Testis (tissue), 3 donors: Measurements from ENCODE around the gene GRIN2D. TPM values are rescaled to one million over a fixed set of nuclear protein-coding genes. Genes with fewer than 3 reads are reported as not detected.

Experiments
- DNase-seq: peaks from one replicate; pipeline ENCODE4 v3.0.0-alpha.2; 2019
- H3K27ac ChIP-seq, 2 donors: fragments of 200-600 bp; sonication (generic); one replicate each; pipeline ENCODE4 v1.5.1; 2019
- H3K27me3 ChIP-seq: fragments of 200-600 bp; sonication (generic); one replicate; pipeline ENCODE4 v1.5.1; 2019
- H3K36me3 ChIP-seq: fragments of 200-600 bp; sonication (generic); one replicate; pipeline ENCODE4 v1.5.1; 2017; ENCODE audit warnings: low read depth; ENCODE audit errors: missing control alignments
- H3K4me1 ChIP-seq: fragments of 200-600 bp; sonication (generic); one replicate; pipeline ENCODE4 v1.5.1; 2019
- H3K4me3 ChIP-seq, 2 donors: fragments of 200-600 bp; sonication (generic); one replicate each; pipeline ENCODE4 v1.5.1; 2017 to 2019
- H3K9me3 ChIP-seq: fragments of 200-600 bp; sonication (generic); one replicate; pipeline ENCODE4 v1.5.1; 2017
- POLR2A ChIP-seq: fragments of 450-650 bp; IDR thresholded peaks from one replicate; pipeline ENCODE4 v1.6.1; 2017; ENCODE audit warnings: antibody characterized with exemption, mild to moderate bottlenecking, moderate library complexity
- WGBS, 2 donors: methylation state at CpG; one replicate each; pipeline ENCODE4 v1.1.5; 2018; 5-methylcytosine and 5-hydroxymethylcytosine counted together
- intact Hi-C: fragments of 100-400 bp; cut with DNase I; formaldehyde crosslinking; loops from one replicate; pipeline ENCODE4 v1.15.1; 2023; ENCODE audit warnings: low total_unique reads
- polyA plus RNA-seq: library from polyadenylated mRNA; stranded (reverse); fragments of 350-450 nt; fragmentation: Illumina TruSeq; extraction: RNeasy Lipid Tissue Mini Kit (QIAGEN cat#74804); gene quantifications from one replicate; pipeline ENCODE4 v1.2.3, GENCODE V29; 2014; ENCODE audit warnings: low read depth, low replicate concordance; ENCODE audit not compliant: insufficient read depth
- total RNA-seq, 2 donors: library from RNA; depleted of rRNA; stranded (reverse); fragments of >200 nt; gene quantifications; one replicate each; pipeline ENCODE4 v1.2.3, GENCODE V29; 2016
- TF ChIP-seq, protein P1 (sequence below), 3 experiments: fragments of 450-650 bp in 2 of 3; fragments of 200-600 bp in 1 of 3; sonication (generic) in 1 of 3; IDR thresholded peaks; one replicate each; pipeline ENCODE4 v1.5.1; 2016 to 2019; ENCODE audit warnings: antibody characterized with exemption in 3 of 3, mild to moderate bottlenecking in 2 of 3, moderate library complexity in 1 of 3

Gene GRIN2D
- total and polyA plus RNA-seq, 3 donors from 2014 or later, result 1.4 to 2.7 (median 2.4) TPM

DNA sequence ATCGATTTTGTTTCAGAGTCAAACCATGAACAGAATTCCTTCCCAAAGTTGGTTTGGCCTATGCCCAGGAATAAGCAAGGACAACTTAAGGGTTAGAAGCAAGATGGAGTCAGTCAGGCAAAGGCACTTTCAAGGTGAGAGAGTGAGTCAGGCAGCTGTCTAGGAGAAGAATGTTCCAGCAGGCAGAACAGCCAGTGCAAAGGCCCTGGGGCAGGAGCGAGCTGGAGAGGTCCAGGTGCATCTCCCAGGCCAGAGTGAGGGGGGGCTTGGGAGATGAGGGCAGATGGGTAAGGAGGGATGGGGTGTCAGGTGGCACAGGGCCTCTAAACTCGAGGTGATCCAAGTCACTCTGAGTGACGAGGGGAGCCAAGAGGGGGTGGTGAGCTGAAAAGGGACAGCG is 43.1 kb downstream of the GRIN2D start:
- 87 to 92% methylated on average over 5 of the region's 5 CpGs for WGBS, 2 donors
- no peak overlapping the region for H3K27ac ChIP-seq
- H3K36me3 ChIP-seq, result no peaks in the 10 kb centered on the region
- H3K9me3 ChIP-seq, result no peaks in the 10 kb centered on the region
- intact Hi-C loops, result no loop called here
- H3K27me3 ChIP-seq, result no peaks in the 10 kb centered on the region
- no peak for TF ChIP-seq POLR2A
- TF ChIP-seq, protein P1, sequence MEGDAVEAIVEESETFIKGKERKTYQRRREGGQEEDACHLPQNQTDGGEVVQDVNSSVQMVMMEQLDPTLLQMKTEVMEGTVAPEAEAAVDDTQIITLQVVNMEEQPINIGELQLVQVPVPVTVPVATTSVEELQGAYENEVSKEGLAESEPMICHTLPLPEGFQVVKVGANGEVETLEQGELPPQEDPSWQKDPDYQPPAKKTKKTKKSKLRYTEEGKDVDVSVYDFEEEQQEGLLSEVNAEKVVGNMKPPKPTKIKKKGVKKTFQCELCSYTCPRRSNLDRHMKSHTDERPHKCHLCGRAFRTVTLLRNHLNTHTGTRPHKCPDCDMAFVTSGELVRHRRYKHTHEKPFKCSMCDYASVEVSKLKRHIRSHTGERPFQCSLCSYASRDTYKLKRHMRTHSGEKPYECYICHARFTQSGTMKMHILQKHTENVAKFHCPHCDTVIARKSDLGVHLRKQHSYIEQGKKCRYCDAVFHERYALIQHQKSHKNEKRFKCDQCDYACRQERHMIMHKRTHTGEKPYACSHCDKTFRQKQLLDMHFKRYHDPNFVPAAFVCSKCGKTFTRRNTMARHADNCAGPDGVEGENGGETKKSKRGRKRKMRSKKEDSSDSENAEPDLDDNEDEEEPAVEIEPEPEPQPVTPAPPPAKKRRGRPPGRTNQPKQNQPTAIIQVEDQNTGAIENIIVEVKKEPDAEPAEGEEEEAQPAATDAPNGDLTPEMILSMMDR (IDR thresholded peaks at IDR 0.05), result no peak
- no peak for DNase-seq
- H3K4me3 ChIP-seq, result no peak overlapping the region
- no peaks in the 10 kb centered on the region for H3K4me1 ChIP-seq

- H3K9me3 ChIP-seq, result no peaks in the 10 kb centered on the region
- TF ChIP-seq, protein P1 (IDR thresholded peaks at IDR 0.05), result no peak
- TF ChIP-seq POLR2A, result no peak
- H3K27ac ChIP-seq, result no peak overlapping the region
- no peak overlapping the region for H3K4me3 ChIP-seq
- no peak for DNase-seq
- H3K4me1 ChIP-seq, result peaks cover 15% of the 10 kb centered on the region
- WGBS, 2 donors, result 49 to 80% methylated on average over 19 to 20 of the region's 20 CpGs
- intact Hi-C loops, result no loop called here
- no peaks in the 10 kb centered on the region for H3K27me3 ChIP-seq
- no peaks in the 10 kb centered on the region for H3K36me3 ChIP-seq
Observed at GRCh38 chr19:48441360-48442050, 48.0 kb downstream of the GRIN2D start.

DNA sequence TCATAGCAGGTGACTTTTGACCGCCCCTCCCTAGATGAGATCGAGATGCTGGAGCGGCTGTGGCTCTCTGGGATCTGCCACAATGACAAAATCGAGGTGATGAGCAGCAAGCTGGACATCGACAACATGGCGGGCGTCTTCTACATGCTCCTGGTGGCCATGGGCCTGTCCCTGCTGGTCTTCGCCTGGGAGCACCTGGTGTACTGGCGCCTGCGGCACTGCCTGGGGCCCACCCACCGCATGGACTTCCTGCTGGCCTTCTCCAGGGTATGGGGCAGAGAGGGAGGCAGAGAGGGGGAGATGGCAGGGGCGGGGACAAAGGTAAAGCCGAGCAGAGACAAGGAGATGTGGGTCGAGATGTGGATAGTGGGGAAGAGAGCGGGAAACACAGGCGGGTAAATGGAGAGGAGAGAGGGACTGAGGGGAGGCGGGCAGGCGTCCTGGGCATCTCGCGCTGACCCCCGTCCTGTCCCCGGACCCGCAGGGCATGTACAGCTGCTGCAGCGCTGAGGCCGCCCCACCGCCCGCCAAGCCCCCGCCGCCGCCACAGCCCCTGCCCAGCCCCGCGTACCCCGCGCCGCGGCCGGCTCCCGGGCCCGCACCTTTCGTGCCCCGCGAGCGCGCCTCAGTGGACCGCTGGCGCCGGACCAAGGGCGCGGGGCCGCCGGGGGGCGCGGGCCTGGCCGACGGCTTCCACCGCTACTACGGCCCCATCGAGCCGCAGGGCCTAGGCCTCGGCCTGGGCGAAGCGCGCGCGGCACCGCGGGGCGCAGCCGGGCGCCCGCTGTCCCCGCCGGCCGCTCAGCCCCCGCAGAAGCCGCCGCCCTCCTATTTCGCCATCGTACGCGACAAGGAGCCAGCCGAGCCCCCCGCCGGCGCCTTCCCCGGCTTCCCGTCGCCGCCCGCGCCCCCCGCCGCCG is 48.9 kb downstream of the GRIN2D start:
- 60 to 61% methylated on average over 21 to 28 of the region's 94 CpGs for WGBS, 2 donors
- Histone ChIP-seq H3K36me3 (no peaks in the 10 kb centered on the region), H3K9me3 (no peaks in the 10 kb centered on the region), H3K27me3 (no peaks in the 10 kb centered on the region), H3K27ac (no peak overlapping the region), H3K4me3 (no peak overlapping the region), H3K4me1 (peaks cover 17% of the 10 kb centered on the region)
- DNase-seq, result no peak
- TF ChIP-seq, protein P1 (IDR thresholded peaks at IDR 0.05), result no peak
- no peak for TF ChIP-seq POLR2A
- intact Hi-C loops, result no loop called here

DNA sequence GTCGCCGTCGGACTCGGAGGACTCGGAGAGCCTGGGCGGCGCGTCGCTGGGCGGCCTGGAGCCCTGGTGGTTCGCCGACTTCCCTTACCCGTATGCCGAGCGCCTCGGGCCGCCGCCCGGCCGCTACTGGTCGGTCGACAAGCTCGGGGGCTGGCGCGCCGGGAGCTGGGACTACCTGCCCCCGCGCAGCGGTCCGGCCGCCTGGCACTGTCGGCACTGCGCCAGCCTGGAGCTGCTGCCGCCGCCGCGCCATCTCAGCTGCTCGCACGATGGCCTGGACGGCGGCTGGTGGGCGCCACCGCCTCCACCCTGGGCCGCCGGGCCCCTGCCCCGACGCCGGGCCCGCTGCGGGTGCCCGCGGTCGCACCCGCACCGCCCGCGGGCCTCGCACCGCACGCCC is 49.8 kb downstream of the GRIN2D start:
- Histone ChIP-seq H3K4me3 (no peak overlapping the region), H3K9me3 (no peaks in the 10 kb centered on the region), H3K4me1 (peaks cover 17% of the 10 kb centered on the region), H3K27ac (no peak overlapping the region), H3K27me3 (no peaks in the 10 kb centered on the region), H3K36me3 (no peaks in the 10 kb centered on the region)
- intact Hi-C loops, result no loop called here
- 30% methylated on average over 40 of the region's 60 CpGs; no CpG with 5 or more reads in 1 of the 2 donors for WGBS, 2 donors
- no peak for DNase-seq
- TF ChIP-seq POLR2A, result no peak
- TF ChIP-seq, protein P1 (IDR thresholded peaks at IDR 0.05), result no peak

Other genes with a start within 250 kb of the GRIN2D start
- 10 to 100 TPM; 69.7 to 73.3 TPM for gene LIG1, start 223.3 kb upstream of the GRIN2D start, total RNA-seq
- 51.9 TPM for gene LIG1, start 223.3 kb upstream of the GRIN2D start, polyA plus RNA-seq
- gene ZSWIM9, start 223.0 kb upstream of the GRIN2D start, total RNA-seq, result 1 to 10 TPM; 5.8 to 7.2 TPM
- 5.1 TPM for gene ZSWIM9, start 223.0 kb upstream of the GRIN2D start, polyA plus RNA-seq
- gene CARD8, start 137.8 kb upstream of the GRIN2D start, total RNA-seq, result 10 to 100 TPM; 45.4 to 68.4 TPM
- gene CARD8, start 137.8 kb upstream of the GRIN2D start, polyA plus RNA-seq, result 53.9 TPM
- gene ZNF114, start 123.6 kb upstream of the GRIN2D start, total RNA-seq, result 1 to 10 TPM; 2.4 to 3.9 TPM
- gene ZNF114, start 123.6 kb upstream of the GRIN2D start, polyA plus RNA-seq, result 0.22 TPM
- 10 to 100 TPM; 28.6 to 31.3 TPM for gene EMP3, start 68.1 kb upstream of the GRIN2D start, total RNA-seq
- gene EMP3, start 68.1 kb upstream of the GRIN2D start, polyA plus RNA-seq, result 88.3 TPM
- 10 to 100 TPM; 14.1 to 22.9 TPM for gene TMEM143, start 29.7 kb upstream of the GRIN2D start, total RNA-seq
- 5.0 TPM for gene TMEM143, start 29.7 kb upstream of the GRIN2D start, polyA plus RNA-seq
- 10 to 100 TPM; 21.8 to 26.1 TPM for gene SYNGR4, start 29.3 kb upstream of the GRIN2D start, total RNA-seq
- 112 TPM for gene SYNGR4, start 29.3 kb upstream of the GRIN2D start, polyA plus RNA-seq
- gene KDELR1, start 2.1 kb upstream of the GRIN2D start, total RNA-seq, result 100 to 1,000 TPM; 149 to 155 TPM
- gene KDELR1, start 2.1 kb upstream of the GRIN2D start, polyA plus RNA-seq, result 187 TPM
- gene GRWD1, start 52.3 kb downstream of the GRIN2D start, total RNA-seq, result 10 to 100 TPM; 32.8 to 35.2 TPM
- gene GRWD1, start 52.3 kb downstream of the GRIN2D start, polyA plus RNA-seq, result 17.8 TPM
- 1 to 10 TPM; 1.6 to 2.2 TPM for gene KCNJ14, start 61.9 kb downstream of the GRIN2D start, total RNA-seq
- 0.66 TPM for gene KCNJ14, start 61.9 kb downstream of the GRIN2D start, polyA plus RNA-seq
- gene CYTH2, start 75.7 kb downstream of the GRIN2D start, total RNA-seq, result 100 to 1,000 TPM in 1 of 2 donors, 10 to 100 TPM in 1; 92.7 to 123 TPM
- gene CYTH2, start 75.7 kb downstream of the GRIN2D start, polyA plus RNA-seq, result 132 TPM
- 1 to 10 TPM in 1 of 2 donors, under 1 TPM in 1; 0.62 to 1.7 TPM for gene LMTK3, start 118.2 kb downstream of the GRIN2D start, total RNA-seq
- gene LMTK3, start 118.2 kb downstream of the GRIN2D start, polyA plus RNA-seq, result 0.96 TPM
- 1 to 10 TPM; 1.1 to 1.4 TPM for gene SULT2B1, start 158.5 kb downstream of the GRIN2D start, total RNA-seq
- 1.0 TPM for gene SULT2B1, start 158.5 kb downstream of the GRIN2D start, polyA plus RNA-seq
- 100 to 1,000 TPM in 1 of 2 donors, 10 to 100 TPM in 1; 72.6 to 147 TPM for gene SPACA4, start 213.1 kb downstream of the GRIN2D start, total RNA-seq
- gene SPACA4, start 213.1 kb downstream of the GRIN2D start, polyA plus RNA-seq, result 145 TPM
- gene FAM83E, start 221.4 kb downstream of the GRIN2D start, total RNA-seq, result 1 to 10 TPM in 1 of 2 donors, under 1 TPM in 1; 0.99 to 1.6 TPM
- 2.2 TPM for gene FAM83E, start 221.4 kb downstream of the GRIN2D start, polyA plus RNA-seq
- gene RPL18, start 225.5 kb downstream of the GRIN2D start, total RNA-seq, result 1,000 to 10,000 TPM; 1,047 to 1,537 TPM
- 1,050 TPM for gene RPL18, start 225.5 kb downstream of the GRIN2D start, polyA plus RNA-seq
- 10 to 100 TPM; 31.2 to 43.1 TPM for gene SPHK2, start 225.8 kb downstream of the GRIN2D start, total RNA-seq
- gene SPHK2, start 225.8 kb downstream of the GRIN2D start, polyA plus RNA-seq, result 47.6 TPM
- gene DBP, start 243.7 kb downstream of the GRIN2D start, total RNA-seq, result 10 to 100 TPM; 48.9 to 51.0 TPM
- 30.4 TPM for gene DBP, start 243.7 kb downstream of the GRIN2D start, polyA plus RNA-seq